Esophagus muscularis mucosa (tissue), 3 donors: ENCODE measurements around the gene DOCK2.

Experiments used
- POLR2A ChIP-seq: fragments of 450-650 bp; IDR thresholded peaks from one replicate; pipeline ENCODE4 v1.6.1; 2017; ENCODE audit warnings: antibody characterized with exemption, moderate library complexity, mild to moderate bottlenecking, low read depth
- TF ChIP-seq, protein P1 (sequence below), 3 experiments: fragments of 200-600 bp in 2 of 3; fragments of 450-650 bp in 1 of 3; sonication (generic) in 2 of 3; IDR thresholded peaks; one replicate each; pipeline ENCODE4 v1.5.1; 2017 to 2019; ENCODE audit warnings: antibody characterized with exemption in 3 of 3, mild to moderate bottlenecking in 2 of 3, moderate library complexity in 1 of 3

DNA sequence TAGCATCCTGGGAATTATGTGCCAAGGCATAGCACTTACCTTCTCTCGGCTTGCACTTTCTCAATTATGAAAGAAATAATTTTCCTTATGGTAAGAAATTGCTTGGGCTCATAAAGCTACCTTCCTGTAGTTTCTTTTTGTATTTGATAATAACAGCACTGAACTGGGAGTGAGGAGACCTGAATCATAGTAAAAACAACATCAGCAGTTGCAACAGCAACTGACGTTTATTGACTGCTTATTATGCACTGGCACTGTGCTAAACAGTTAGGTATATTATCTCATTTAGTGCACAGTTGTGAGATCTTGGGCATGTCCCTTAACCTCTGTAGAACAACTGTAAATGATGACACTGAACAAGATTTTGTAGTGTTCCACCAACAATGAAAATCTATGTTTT lies 135.2 kb downstream of the DOCK2 start:
- TF ChIP-seq, protein P1, sequence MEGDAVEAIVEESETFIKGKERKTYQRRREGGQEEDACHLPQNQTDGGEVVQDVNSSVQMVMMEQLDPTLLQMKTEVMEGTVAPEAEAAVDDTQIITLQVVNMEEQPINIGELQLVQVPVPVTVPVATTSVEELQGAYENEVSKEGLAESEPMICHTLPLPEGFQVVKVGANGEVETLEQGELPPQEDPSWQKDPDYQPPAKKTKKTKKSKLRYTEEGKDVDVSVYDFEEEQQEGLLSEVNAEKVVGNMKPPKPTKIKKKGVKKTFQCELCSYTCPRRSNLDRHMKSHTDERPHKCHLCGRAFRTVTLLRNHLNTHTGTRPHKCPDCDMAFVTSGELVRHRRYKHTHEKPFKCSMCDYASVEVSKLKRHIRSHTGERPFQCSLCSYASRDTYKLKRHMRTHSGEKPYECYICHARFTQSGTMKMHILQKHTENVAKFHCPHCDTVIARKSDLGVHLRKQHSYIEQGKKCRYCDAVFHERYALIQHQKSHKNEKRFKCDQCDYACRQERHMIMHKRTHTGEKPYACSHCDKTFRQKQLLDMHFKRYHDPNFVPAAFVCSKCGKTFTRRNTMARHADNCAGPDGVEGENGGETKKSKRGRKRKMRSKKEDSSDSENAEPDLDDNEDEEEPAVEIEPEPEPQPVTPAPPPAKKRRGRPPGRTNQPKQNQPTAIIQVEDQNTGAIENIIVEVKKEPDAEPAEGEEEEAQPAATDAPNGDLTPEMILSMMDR (IDR thresholded peaks at IDR 0.05) = no peak
- TF ChIP-seq POLR2A = no peak
